Dendritic cell treated with granulocyte-macrophage colony-stimulating factor and Interleukin-4, amounts not matched to agents 40 ng/mL and 50 ng/mL, for 4 days (primary cell): ENCODE results near the gene S100A5.
A peak's percentile ranks its signal among the peaks of the same experiment; 100 is the strongest.

Experiments
- H3K27ac Mint-ChIP-seq: one replicate; pipeline ENCODE4 v1.8.0; 2022; ENCODE audit warnings: mild to moderate bottlenecking, mixed read lengths
- H3K27me3 Mint-ChIP-seq: one replicate; pipeline ENCODE4 v1.8.0; 2022; ENCODE audit warnings: mild to moderate bottlenecking, mixed read lengths
- H3K36me3 Mint-ChIP-seq: one replicate; pipeline ENCODE4 v1.8.0; 2022; ENCODE audit warnings: low read depth, mixed read lengths
- H3K4me1 Mint-ChIP-seq: one replicate; pipeline ENCODE4 v1.8.0; 2022; ENCODE audit warnings: low read depth, mixed read lengths
- H3K4me3 Mint-ChIP-seq: one replicate; pipeline ENCODE4 v1.8.0; 2022; ENCODE audit warnings: mild to moderate bottlenecking, moderate library complexity, mixed read lengths
- H3K9me3 Mint-ChIP-seq: one replicate; pipeline ENCODE4 v1.8.0; 2022; ENCODE audit warnings: mixed read lengths
- intact Hi-C: fragments of 100-400 bp; cut with micrococcal nuclease; formaldehyde crosslinking; loops from one replicate; pipeline ENCODE4 v1.15.0; 2022

Gene S100A5

GRCh38 chr1:153536671-153537375 lies 3.9 kb downstream of the S100A5 start:
- peaks cover 89% of the 10 kb centered on the region for H3K4me1 Mint-ChIP-seq
- H3K36me3 Mint-ChIP-seq: peaks cover 42% of the 10 kb centered on the region
- no peaks in the 10 kb centered on the region for H3K27me3 Mint-ChIP-seq
- intact Hi-C loops: no loop called here
- peak overlapping the region; percentile 95 for H3K4me3 Mint-ChIP-seq
- peak overlapping the region; percentile 91 for H3K27ac Mint-ChIP-seq
- H3K9me3 Mint-ChIP-seq: no peaks in the 10 kb centered on the region

GRCh38 chr1:153536012-153536670 lies 4.6 kb downstream of the S100A5 start:
- Mint-ChIP-seq H3K4me1 (peaks cover 82% of the 10 kb centered on the region), H3K4me3 (peak overlapping the region; percentile 95), H3K27ac (peak overlapping the region; percentile 91), H3K27me3 (no peaks in the 10 kb centered on the region), H3K36me3 (peaks cover 42% of the 10 kb centered on the region), H3K9me3 (no peaks in the 10 kb centered on the region)
- intact Hi-C loops: no loop called here

GRCh38 chr1:153535242-153536011 lies 5.3 kb downstream of the S100A5 start, which contains the start of gene S100A6:
TSS of gene S100A6 (minus strand) at chr1:153535991. CDS start at chr1:153535339, 652 bp downstream.
- no peaks in the 10 kb centered on the region for H3K27me3 Mint-ChIP-seq
- peaks cover 42% of the 10 kb centered on the region for H3K36me3 Mint-ChIP-seq

DNA sequence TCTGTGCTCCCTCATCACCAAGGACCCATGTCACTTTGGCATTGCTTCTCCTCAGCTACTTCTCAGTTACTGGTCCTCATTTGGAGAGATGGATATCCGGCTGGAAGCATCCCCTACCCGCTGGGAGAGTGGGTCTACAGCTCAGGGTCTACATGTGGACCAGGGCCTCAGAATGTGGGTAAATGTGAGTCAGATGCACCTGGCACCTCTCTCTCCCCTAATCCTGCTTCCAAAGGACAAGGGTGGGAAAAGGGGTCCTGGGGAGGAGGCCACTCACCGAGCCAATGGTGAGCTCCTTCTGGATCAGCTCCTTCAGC lies 5.9 kb downstream of the S100A5 start:
- Mint-ChIP-seq H3K4me1 (peaks cover 69% of the 10 kb centered on the region), H3K27ac (peak overlapping the region; percentile 91)
- intact Hi-C loops: no loop called here

More at GRCh38 chr1:153535242-153536011, 5.3 kb downstream of the S100A5 start, which contains the start of gene S100A6:
- H3K9me3 Mint-ChIP-seq: no peaks in the 10 kb centered on the region
- peak within 1 kb of the TSS; percentile 91 for H3K27ac Mint-ChIP-seq
- peaks cover 75% of the 10 kb centered on the region for H3K4me1 Mint-ChIP-seq
- peak within 1 kb of the TSS; percentile 95 for H3K4me3 Mint-ChIP-seq
- intact Hi-C loops: no loop called here

DNA sequence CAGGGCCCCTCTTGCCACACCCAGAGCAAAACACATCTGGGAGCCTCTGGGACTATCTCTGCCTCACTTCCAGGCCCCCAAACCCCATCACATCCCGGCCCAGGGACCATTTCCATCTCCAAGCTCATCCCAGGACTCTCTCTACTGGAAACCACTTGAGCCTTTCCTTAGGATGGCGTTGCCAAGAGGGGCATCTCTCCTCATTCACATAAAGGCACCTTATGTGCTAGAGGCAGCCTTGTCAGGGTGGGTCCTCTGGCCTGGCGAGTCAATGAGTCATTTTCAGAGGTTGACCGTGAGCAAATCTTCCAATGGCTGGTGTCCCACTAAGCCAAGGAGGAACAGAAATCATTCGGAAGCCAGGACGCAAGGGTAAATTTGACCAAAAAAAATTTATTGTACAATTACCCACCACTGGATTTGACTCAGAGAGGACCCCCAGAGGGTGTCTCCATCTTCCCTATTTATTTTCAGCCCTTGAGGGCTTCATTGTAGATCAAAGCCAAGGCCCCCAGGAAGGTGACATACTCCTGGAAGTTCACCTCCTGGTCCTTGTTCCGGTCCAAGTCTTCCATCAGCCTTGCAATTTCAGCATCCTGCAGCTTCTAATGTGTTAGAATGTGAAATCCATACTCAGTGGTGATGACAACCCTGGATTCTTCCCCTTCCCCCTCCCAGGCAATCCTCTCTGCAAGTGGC lies 6.4 kb downstream of the S100A5 start:
- Mint-ChIP-seq H3K9me3 (no peaks in the 10 kb centered on the region), H3K36me3 (peaks cover 43% of the 10 kb centered on the region), H3K4me1 (peaks cover 64% of the 10 kb centered on the region), H3K27ac (peak overlapping the region; percentile 91), H3K27me3 (no peaks in the 10 kb centered on the region), H3K4me3 (peak overlapping the region; percentile 95)
- intact Hi-C loops: no loop called here

More for the DNA sequence above, 5.9 kb downstream of the S100A5 start:
- no peaks in the 10 kb centered on the region for H3K9me3 Mint-ChIP-seq
- H3K27me3 Mint-ChIP-seq: no peaks in the 10 kb centered on the region
- peaks cover 42% of the 10 kb centered on the region for H3K36me3 Mint-ChIP-seq
- H3K4me3 Mint-ChIP-seq: peak overlapping the region; percentile 95

DNA sequence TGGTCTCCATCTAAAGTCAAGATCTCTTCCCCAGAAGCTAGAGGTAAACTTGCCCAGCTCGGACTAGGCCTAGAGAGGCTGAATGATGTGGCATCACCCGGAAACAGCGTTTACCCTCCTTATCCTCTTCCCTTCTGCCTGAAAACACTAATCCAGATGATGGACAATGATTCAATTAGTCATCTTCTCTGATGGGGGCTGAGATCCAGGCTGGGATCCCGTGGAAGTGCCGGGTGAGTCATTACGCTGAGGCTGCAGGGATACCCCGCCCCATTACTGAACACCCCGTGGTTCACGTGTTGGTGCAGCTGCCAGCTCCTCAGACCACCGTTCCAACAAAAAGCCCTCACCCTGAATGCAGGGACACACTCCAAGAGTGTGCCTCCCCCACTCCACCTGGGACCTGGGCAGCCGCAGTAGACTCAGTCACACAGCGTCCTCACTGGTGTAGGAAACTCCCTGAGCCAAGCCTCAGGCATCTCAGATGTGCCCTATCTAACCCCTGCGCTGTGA lies 7.0 kb downstream of the S100A5 start:
- no peaks in the 10 kb centered on the region for H3K9me3 Mint-ChIP-seq
- H3K4me1 Mint-ChIP-seq: peaks cover 67% of the 10 kb centered on the region
- intact Hi-C loops: loop anchor here (1.0 kb wide), 1 partner anchor 35 kb away; no protein-coding TSS in a partner anchor
- H3K27ac Mint-ChIP-seq: peak overlapping the region; percentile 91
- H3K27me3 Mint-ChIP-seq: no peaks in the 10 kb centered on the region
- H3K36me3 Mint-ChIP-seq: peaks cover 44% of the 10 kb centered on the region
- H3K4me3 Mint-ChIP-seq: peak overlapping the region; percentile 95

DNA sequence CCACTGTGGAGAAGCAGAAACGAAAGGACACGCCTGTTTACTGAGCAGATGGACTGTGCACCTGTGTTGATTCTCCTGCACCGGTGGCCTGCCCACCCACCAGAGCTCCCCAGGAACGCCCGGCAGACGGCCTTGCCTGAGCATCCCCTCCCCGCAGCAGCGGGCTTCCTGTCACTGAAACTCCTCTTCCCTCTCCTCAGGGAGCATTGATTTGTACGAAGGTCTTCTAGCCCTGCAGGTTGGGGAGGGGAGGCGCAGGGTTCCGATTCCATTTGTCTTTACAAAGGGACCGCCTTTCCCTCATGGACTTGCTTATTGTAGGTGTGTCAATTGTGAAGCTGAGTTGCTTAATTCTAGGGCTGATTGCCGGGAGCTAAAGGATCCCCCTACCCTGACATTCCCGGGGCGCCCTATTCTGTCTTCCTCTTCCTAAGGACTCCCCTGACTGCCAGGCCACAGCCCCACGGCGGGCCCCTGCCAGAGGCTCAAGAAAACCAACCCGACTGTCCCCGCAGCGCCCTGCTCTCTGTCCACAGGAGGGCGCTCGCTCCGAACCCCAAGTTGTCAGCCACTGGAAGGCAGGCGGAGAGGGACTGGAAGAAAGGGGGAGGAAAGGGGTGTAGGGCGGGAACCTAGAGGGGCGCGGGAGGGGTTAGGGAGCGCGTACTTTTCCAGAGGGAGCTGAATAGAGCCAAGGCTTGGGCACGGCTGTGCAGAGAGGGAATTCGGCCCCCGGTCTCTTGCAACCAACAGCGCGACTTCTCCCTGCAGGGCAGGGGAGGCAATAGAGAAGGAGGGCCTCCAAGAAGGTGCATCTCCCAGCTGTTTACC lies 7.8 kb downstream of the S100A5 start:
- Mint-ChIP-seq H3K9me3 (no peaks in the 10 kb centered on the region), H3K27ac (peak overlapping the region; percentile 91), H3K4me3 (peak overlapping the region; percentile 95), H3K4me1 (peaks cover 63% of the 10 kb centered on the region), H3K27me3 (no peaks in the 10 kb centered on the region), H3K36me3 (peaks cover 46% of the 10 kb centered on the region)
- intact Hi-C loops: loop anchor here (1.0 kb wide), 1 partner anchor 35 kb away; no protein-coding TSS in a partner anchor

DNA sequence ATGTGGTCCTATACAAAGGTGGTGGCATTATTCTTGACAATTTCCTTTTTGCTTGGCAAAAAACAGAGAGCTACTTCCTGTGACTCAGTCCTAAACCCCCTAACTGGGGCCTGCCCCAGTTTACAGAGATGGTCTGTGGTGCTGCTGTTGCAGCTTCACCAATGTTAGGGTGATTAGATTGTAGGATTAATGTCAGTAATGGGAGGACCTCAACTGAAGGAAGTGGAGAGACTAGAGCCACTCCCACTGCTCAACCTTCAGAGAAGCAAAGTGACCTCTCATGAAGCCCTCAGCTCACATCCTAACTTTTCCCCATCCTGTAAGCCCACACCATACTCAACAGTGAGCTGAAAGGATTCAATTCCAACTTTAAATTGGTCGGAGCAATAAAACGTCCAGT lies 8.6 kb downstream of the S100A5 start:
- H3K4me3 Mint-ChIP-seq: peak overlapping the region; percentile 95

DNA sequence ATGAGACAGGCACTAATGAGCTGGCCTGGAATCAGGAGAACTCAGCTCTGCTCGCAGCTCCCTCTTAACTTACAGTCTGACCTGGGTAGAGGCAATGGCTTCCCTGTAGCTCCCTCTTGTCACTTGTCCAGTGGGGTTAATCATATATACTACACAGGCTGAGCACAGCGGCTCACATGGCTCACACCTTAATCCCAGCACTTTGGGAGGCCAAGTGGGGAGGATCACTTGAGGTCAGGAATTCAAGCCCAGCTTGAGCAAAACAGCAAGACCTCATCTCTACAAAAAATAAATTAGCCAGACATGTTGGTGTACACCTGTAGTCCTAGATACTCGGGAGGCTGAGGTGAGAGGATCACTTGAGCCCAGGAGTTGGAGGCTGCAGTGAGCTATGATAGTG lies 9.1 kb downstream of the S100A5 start:
- Mint-ChIP-seq H3K27me3 (no peaks in the 10 kb centered on the region), H3K27ac (no peak overlapping the region), H3K4me3 (no peak overlapping the region), H3K36me3 (peaks cover 56% of the 10 kb centered on the region), H3K4me1 (peaks cover 63% of the 10 kb centered on the region), H3K9me3 (no peaks in the 10 kb centered on the region)
- intact Hi-C loops: no loop called here

More for the DNA sequence above, 8.6 kb downstream of the S100A5 start:
- H3K27ac Mint-ChIP-seq: peak overlapping the region; percentile 91
- H3K27me3 Mint-ChIP-seq: no peaks in the 10 kb centered on the region
- H3K9me3 Mint-ChIP-seq: no peaks in the 10 kb centered on the region
- H3K4me1 Mint-ChIP-seq: peaks cover 63% of the 10 kb centered on the region
- intact Hi-C loops: no loop called here
- H3K36me3 Mint-ChIP-seq: peaks cover 54% of the 10 kb centered on the region

GRCh38 chr1:153527683-153528040 lies 13.1 kb downstream of the S100A5 start:
- intact Hi-C loops: no loop called here
- Mint-ChIP-seq H3K9me3 (no peaks in the 10 kb centered on the region), H3K4me3 (no peak overlapping the region), H3K27ac (no peak overlapping the region), H3K4me1 (peaks cover 46% of the 10 kb centered on the region), H3K27me3 (no peaks in the 10 kb centered on the region), H3K36me3 (peaks cover 19% of the 10 kb centered on the region)

DNA sequence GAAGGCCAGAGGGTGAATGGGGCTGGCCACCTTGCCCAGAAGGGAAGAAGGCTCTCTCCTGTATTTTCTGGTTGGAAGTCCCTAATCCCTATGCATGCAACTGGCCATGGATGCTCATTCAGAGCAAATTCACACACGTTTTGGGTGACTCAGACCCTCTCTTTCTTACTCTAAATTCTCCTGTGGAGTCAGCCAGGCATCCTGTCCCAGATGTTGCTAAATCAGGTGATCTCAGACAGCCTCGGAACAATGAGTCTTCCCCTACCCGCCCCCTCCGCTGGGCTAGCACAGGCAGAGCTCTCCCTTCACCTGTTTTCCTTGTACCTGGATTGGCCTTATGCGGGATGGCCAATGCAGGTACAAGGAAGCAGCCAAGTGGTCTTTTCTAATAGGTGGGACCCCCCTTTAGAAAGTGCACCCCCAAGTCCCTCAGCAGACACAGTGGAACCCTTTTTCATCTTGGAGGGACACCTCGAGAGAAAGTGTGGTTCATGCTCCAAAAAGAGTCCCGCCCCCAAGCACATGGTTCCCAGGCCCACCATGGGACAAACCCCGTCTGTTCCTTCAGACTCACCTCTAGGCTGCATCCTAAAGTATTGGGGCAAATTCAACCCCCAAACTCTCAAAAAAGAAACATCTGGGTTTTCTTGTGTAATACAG lies 13.6 kb downstream of the S100A5 start:
- intact Hi-C loops: no loop called here
- peak overlapping the region; percentile 39 for H3K27ac Mint-ChIP-seq
- no peak overlapping the region for H3K4me3 Mint-ChIP-seq
- no peaks in the 10 kb centered on the region for H3K27me3 Mint-ChIP-seq
- H3K4me1 Mint-ChIP-seq: peaks cover 46% of the 10 kb centered on the region
- H3K36me3 Mint-ChIP-seq: peaks cover 19% of the 10 kb centered on the region
- H3K9me3 Mint-ChIP-seq: no peaks in the 10 kb centered on the region

- intact Hi-C loops: no loop called here
- Mint-ChIP-seq H3K9me3 (no peaks in the 10 kb centered on the region), H3K36me3 (peaks cover 19% of the 10 kb centered on the region), H3K4me1 (peaks cover 45% of the 10 kb centered on the region), H3K4me3 (no peak overlapping the region), H3K27me3 (no peaks in the 10 kb centered on the region), H3K27ac (peak overlapping the region; percentile 9)
Measured at GRCh38 chr1:153526132-153526543, 14.6 kb downstream of the S100A5 start.
